Brain microvascular endothelial cell (primary cell): ENCODE results near the gene APOE.
A peak's percentile ranks its signal among the peaks of the same experiment; 100 is the strongest.
"Not testable (repeated sequence)": the region's sequence is repeated elsewhere in the genome, so short reads cannot be mapped to it uniquely, and the experiment has no call there.

Source experiments
- DNase-seq: peaks from one replicate; pipeline ENCODE4 v3.0.0-alpha.2; 2020
- H3K27ac ChIP-seq: fragments of 250-450 bp; sonication (Bioruptor Pico); 2 replicates; pipeline ENCODE4 v1.5.1; 2020; ENCODE audit warnings: mild to moderate bottlenecking, moderate library complexity
- H3K27me3 ChIP-seq: fragments of 250-450 bp; sonication (Bioruptor Pico); replicated peaks from 2 replicates; pipeline ENCODE4 v1.5.1; 2020; ENCODE audit warnings: mild to moderate bottlenecking
- H3K36me3 ChIP-seq: fragments of 250-450 bp; sonication (Bioruptor Pico); replicated peaks from 2 replicates; pipeline ENCODE4 v1.5.1; 2020; ENCODE audit warnings: mild to moderate bottlenecking
- H3K4me3 ChIP-seq: 2 replicates; pipeline ENCODE4 v1.5.1; 2011; ENCODE audit warnings: low read depth, mild to moderate bottlenecking, control low read depth, low read length, moderate library complexity
- in situ Hi-C: cut with HindIII; loops from 2 replicates; pipeline ENCODE4 v1.10.0; 2017; ENCODE audit warnings: low sequenced_read_pairs, low pct_ligation_motif_present
- TF ChIP-seq, protein P1 (sequence below): IDR thresholded peaks from 2 replicates; pipeline ENCODE4 v1.5.1; 2011; ENCODE audit warnings: low read depth, mild to moderate bottlenecking, moderate library complexity, low read length, control low read depth, inconsistent platforms; ENCODE audit errors: missing control alignments

Gene APOE

GRCh38 chr19:44912854-44913253 lies 7.3 kb downstream of the APOE start:
- TF ChIP-seq, protein P1, sequence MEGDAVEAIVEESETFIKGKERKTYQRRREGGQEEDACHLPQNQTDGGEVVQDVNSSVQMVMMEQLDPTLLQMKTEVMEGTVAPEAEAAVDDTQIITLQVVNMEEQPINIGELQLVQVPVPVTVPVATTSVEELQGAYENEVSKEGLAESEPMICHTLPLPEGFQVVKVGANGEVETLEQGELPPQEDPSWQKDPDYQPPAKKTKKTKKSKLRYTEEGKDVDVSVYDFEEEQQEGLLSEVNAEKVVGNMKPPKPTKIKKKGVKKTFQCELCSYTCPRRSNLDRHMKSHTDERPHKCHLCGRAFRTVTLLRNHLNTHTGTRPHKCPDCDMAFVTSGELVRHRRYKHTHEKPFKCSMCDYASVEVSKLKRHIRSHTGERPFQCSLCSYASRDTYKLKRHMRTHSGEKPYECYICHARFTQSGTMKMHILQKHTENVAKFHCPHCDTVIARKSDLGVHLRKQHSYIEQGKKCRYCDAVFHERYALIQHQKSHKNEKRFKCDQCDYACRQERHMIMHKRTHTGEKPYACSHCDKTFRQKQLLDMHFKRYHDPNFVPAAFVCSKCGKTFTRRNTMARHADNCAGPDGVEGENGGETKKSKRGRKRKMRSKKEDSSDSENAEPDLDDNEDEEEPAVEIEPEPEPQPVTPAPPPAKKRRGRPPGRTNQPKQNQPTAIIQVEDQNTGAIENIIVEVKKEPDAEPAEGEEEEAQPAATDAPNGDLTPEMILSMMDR, result no peak
- no peak overlapping the region for H3K27ac ChIP-seq
- H3K4me3 ChIP-seq, result no peak overlapping the region
- DNase-seq, result no peak
- no peaks in the 10 kb centered on the region for H3K27me3 ChIP-seq
- no peaks in the 10 kb centered on the region for H3K36me3 ChIP-seq
- in situ Hi-C loops, result no loop called here

DNA sequence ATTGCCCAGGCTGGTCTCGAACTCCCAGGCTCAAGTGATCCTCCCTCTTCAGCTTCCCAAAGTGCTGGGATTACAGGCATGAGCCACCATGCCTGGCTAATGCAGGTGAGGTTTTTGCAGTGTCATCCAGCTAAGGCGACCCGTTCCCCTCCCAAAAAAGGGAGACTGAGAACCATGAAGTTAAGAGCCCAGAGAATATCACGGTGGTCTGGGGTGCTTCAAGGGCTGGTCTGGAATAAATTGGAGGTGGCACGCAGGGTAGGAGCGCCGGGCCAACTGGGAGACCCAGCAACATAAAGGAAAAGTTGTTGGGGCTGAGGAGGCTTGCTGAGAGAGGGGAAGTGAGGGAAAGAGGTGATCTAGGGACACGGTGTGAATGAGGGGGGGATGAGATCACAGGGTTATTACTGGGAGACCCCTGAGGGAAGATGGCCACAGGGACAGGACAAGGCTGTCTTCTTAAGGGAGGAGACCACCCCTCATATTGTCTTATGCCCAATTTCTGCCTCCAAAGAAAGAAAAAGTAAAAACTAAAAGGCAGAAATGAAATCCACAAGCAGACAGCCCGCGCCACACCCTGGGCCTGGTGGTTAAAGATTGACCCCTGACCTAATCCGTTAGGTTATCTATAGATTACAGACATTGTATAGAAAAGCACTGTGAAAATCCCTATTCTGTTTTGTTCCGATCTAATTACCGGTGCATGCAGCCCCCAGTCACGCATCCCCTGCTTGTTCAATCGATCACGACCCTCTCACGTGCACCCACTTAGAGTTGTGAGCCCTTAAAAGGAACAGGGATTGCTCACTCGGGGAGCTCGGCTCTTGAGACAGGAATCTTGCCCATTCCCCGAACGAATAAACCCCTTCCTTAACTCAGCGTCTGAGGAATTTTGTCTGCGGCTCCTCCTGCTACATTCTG lies 8.2 kb downstream of the APOE start:
- DNase-seq, H3K4me3 ChIP-seq, H3K36me3 ChIP-seq, in situ Hi-C loops, H3K27me3 ChIP-seq, H3K27ac ChIP-seq: not testable (repeated sequence)

- DNase-seq, result peak; percentile 72
- in situ Hi-C loops, H3K36me3 ChIP-seq, H3K27me3 ChIP-seq: not testable (repeated sequence)
- Histone ChIP-seq H3K4me3 (peak within 1 kb of the TSS; percentile 58), H3K27ac (peak within 1 kb of the TSS; percentile 66)
Observed at GRCh38 chr19:44914433-44915206, 9.0 kb downstream of the APOE start, which contains the start of gene APOC1. APOC1 (plus strand) TSS chr19:44914608; CDS start chr19:44914892, 284 bp downstream.

GRCh38 chr19:44924243-44924725 lies 18.7 kb downstream of the APOE start:
- DNase-seq, result no peak
- in situ Hi-C loops, result no loop called here
- no peaks in the 10 kb centered on the region for H3K27me3 ChIP-seq
- TF ChIP-seq, protein P1, result no peak
- H3K36me3 ChIP-seq, result no peaks in the 10 kb centered on the region
- H3K4me3 ChIP-seq, result no peak overlapping the region
- no peak overlapping the region for H3K27ac ChIP-seq

DNA sequence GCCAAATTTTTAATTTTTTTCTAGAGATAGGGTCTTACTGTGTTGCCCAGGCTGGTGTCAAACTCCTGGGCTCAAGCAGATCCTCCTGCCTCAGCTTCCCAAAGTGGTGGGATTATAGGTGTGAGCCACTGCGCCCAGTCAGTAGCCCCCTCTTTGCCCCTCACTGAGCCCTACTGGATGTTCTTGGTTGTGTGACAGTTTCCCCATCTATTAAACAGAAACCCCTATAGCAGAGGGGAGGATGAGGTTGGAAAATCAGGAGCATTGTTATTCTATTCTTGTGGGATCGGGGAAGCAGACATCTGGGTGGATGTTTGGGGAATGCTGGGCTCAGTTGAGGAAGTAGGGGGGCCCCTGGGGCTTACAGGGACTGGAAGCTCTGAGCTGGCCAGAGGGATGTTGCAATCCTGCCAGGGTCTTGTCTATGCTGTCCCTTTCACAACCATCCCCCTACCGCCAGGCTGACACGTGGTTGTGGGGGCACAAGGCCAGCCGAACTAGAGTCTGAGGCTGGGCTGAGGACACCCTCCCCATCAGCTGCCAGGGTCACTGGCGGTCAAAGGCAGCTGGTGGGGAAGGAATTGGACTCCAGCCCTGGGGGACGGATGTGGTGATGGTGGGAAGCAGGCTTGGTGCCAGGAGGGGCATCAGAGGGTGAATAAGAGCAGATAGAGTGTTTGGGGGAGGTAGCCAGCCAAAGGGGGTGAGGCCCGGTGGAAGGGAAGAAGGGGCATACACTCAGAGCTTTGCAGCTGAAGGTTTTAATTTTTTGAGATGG lies 19.7 kb downstream of the APOE start:
- no peak overlapping the region for H3K4me3 ChIP-seq
- in situ Hi-C loops, result no loop called here

GRCh38 chr19:44926245-44927077 lies 20.9 kb downstream of the APOE start:
- in situ Hi-C loops, H3K27ac ChIP-seq, H3K36me3 ChIP-seq, H3K27me3 ChIP-seq, DNase-seq: not testable (repeated sequence)
- peak overlapping the region; percentile 13 for H3K4me3 ChIP-seq

More for the DNA sequence above, 19.7 kb downstream of the APOE start:
- H3K27ac ChIP-seq, result no peak overlapping the region
- no peaks in the 10 kb centered on the region for H3K27me3 ChIP-seq
- TF ChIP-seq, protein P1, result no peak
- DNase-seq, result no peak
- no peaks in the 10 kb centered on the region for H3K36me3 ChIP-seq
